Thoracic aorta (tissue), 2 donors: ENCODE data around the gene FBXO15. TPM values are rescaled to one million over a fixed set of nuclear protein-coding genes. Genes with fewer than 3 reads are reported as not detected.

Experiments
- ATAC-seq: fragments of 150-250 bp; one replicate; pipeline ENCODE4 v1.8.0; 2017; ENCODE audit warnings: low read depth; ENCODE audit not compliant: insufficient number of reproducible peaks, low FRiP score
- DNase-seq: peaks from one replicate; pipeline ENCODE4 v3.0.0-alpha.2; 2020; ENCODE audit warnings: low spot score
- H3K27ac ChIP-seq, 2 donors: fragments of 200-600 bp; sonication (generic); 1 replicate in 1 of 2; 2 replicates in 1 of 2; pipeline ENCODE4 v1.5.1; 2016; ENCODE audit warnings: mild to moderate bottlenecking in 2 of 2, moderate library complexity in 2 of 2
- H3K27me3 ChIP-seq: fragments of 200-600 bp; sonication (generic); replicated peaks from 2 replicates; pipeline ENCODE4 v1.6.0; 2016; ENCODE audit warnings: mild to moderate bottlenecking; ENCODE audit not compliant: insufficient read depth
- H3K36me3 ChIP-seq: fragments of 200-600 bp; sonication (generic); one replicate; pipeline ENCODE4 v1.5.1; 2016
- H3K4me1 ChIP-seq, 2 donors: fragments of 200-600 bp; sonication (generic); 1 replicate in 1 of 2; 2 replicates in 1 of 2; pipeline versions ENCODE4 v1.5.1 to v1.6.0; 2016; ENCODE audit warnings: low read depth in 2 of 2, mild to moderate bottlenecking in 1 of 2; ENCODE audit not compliant: control insufficient read depth in 1 of 2
- H3K4me3 ChIP-seq: fragments of 200-600 bp; sonication (generic); 2 replicates; pipeline ENCODE4 v1.5.1; 2016; ENCODE audit warnings: mild to moderate bottlenecking
- H3K9me3 ChIP-seq: fragments of 200-600 bp; sonication (generic); 2 replicates; pipeline ENCODE4 v1.5.1; 2016
- total RNA-seq, 2 donors: library from RNA; depleted of rRNA; stranded (reverse); fragments of >200 nt; gene quantifications; one replicate each; pipeline versions ENCODE4 v1.1.0 to v1.2.3, GENCODE V29; 2016
- TF ChIP-seq, protein P1 (sequence below): fragments of 200-600 bp; sonication (generic); IDR thresholded peaks from one replicate; pipeline ENCODE4 v1.5.1; 2019; ENCODE audit warnings: antibody characterized with exemption

Gene FBXO15
- total RNA-seq, 2 donors from 2014 or later, result 1.8 TPM; not detected in 1

DNA sequence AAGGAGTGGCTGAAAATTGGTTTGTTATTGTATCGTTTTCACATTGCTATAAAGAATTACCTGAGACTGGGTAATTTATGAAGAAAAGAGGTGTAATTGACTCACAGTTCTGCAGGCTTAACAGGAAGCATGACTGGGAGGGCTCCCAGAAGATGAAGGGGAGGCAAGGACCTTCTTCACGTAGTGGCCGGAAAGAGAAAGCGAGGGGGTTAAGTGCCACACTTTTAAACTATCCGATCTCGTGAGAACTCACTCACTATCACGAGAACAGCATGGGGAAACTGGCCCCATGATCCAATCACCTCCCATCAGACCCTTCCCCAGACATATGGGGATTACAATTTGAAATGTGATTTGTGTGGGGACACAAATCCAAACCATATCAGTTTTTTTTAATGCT, 81.6 kb downstream of the FBXO15 start:
- TF ChIP-seq, protein P1, sequence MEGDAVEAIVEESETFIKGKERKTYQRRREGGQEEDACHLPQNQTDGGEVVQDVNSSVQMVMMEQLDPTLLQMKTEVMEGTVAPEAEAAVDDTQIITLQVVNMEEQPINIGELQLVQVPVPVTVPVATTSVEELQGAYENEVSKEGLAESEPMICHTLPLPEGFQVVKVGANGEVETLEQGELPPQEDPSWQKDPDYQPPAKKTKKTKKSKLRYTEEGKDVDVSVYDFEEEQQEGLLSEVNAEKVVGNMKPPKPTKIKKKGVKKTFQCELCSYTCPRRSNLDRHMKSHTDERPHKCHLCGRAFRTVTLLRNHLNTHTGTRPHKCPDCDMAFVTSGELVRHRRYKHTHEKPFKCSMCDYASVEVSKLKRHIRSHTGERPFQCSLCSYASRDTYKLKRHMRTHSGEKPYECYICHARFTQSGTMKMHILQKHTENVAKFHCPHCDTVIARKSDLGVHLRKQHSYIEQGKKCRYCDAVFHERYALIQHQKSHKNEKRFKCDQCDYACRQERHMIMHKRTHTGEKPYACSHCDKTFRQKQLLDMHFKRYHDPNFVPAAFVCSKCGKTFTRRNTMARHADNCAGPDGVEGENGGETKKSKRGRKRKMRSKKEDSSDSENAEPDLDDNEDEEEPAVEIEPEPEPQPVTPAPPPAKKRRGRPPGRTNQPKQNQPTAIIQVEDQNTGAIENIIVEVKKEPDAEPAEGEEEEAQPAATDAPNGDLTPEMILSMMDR, result no peak
- no peaks in the 10 kb centered on the region for H3K4me1 ChIP-seq
- no peaks in the 10 kb centered on the region for H3K9me3 ChIP-seq
- no peaks in the 10 kb centered on the region for H3K27me3 ChIP-seq
- no peaks in the 10 kb centered on the region for H3K36me3 ChIP-seq
- ATAC-seq (no peak), DNase-seq (no peak)
- H3K4me3 ChIP-seq, result no peak overlapping the region
- H3K27ac ChIP-seq, result no peak overlapping the region

DNA sequence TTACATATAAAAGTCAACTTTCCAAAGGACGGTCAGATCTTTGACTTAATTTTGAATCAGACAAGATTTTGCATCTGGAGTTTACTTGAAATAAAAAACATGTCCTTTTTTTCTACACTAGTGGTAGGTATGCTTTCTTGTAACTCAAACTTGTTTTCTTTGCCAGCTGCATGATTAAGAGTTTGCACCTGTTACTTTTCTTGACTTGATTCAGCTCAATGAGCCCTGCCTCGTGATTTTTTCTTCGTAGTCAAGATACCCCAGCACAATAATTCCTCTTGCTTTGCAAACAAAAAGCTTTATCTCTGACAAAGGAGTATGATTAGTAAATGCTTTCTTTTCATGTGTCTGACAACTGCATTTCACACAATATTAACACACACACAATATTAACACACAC, 82.3 kb downstream of the FBXO15 start:
- H3K27me3 ChIP-seq, result no peaks in the 10 kb centered on the region
- H3K4me3 ChIP-seq, result no peak overlapping the region
- TF ChIP-seq, protein P1, result no peak
- no peaks in the 10 kb centered on the region for H3K4me1 ChIP-seq
- ATAC-seq (no peak), DNase-seq (no peak)
- H3K27ac ChIP-seq, result no peak overlapping the region
- no peaks in the 10 kb centered on the region for H3K36me3 ChIP-seq
- H3K9me3 ChIP-seq, result no peaks in the 10 kb centered on the region

DNA sequence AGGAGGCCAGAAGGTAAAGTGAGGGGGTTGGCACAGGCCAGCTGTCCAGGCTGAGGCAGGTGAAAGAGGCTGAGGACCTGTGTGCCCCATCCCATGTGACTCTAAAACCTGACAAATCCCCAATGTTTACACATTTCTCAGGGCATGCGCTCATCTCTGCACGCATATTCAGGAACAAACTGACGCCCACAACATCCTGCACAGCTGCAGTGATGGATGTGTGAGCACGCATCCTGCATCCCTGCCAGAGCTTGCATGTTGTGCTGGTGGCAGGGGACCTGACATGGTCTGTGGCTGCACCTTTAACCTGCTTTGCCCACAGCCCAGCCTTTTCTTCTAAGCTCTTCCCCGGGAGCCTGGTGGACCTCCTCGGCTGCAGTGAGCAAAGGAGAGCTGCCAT, 83.1 kb downstream of the FBXO15 start:
- DNase-seq, result no peak
- TF ChIP-seq, protein P1, result no peak
- no peak for ATAC-seq
- no peaks in the 10 kb centered on the region for H3K27me3 ChIP-seq
- no peaks in the 10 kb centered on the region for H3K4me1 ChIP-seq
- H3K4me3 ChIP-seq, result no peak overlapping the region
- H3K9me3 ChIP-seq, result no peaks in the 10 kb centered on the region
- no peak overlapping the region for H3K27ac ChIP-seq
- H3K36me3 ChIP-seq, result no peaks in the 10 kb centered on the region

DNA sequence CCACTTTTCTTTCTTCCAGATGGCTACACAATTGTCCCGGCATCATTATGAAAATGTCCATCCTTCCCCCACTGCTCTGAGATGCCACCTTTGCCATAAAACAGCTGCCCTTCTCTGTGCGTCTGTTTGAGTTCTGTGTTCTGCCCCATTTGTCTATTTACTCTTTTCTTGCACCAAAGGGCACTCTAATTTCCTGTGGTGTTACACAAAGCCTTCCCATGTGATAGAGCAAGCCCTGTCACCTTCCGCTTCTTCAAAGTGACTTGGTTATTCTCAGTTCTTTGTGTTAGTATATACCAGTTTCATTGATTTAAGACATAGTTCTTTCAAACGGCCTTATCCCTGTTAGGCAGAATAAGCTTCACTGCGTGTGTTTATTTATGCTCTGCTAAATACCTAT, 84.1 kb downstream of the FBXO15 start:
- DNase-seq, result no peak
- H3K36me3 ChIP-seq, result no peaks in the 10 kb centered on the region
- no peak overlapping the region for H3K4me3 ChIP-seq
- H3K9me3 ChIP-seq, result no peaks in the 10 kb centered on the region
- H3K4me1 ChIP-seq, result no peaks in the 10 kb centered on the region
- no peaks in the 10 kb centered on the region for H3K27me3 ChIP-seq
- H3K27ac ChIP-seq, result no peak overlapping the region
- no peak for ATAC-seq
- TF ChIP-seq, protein P1, result no peak

DNA sequence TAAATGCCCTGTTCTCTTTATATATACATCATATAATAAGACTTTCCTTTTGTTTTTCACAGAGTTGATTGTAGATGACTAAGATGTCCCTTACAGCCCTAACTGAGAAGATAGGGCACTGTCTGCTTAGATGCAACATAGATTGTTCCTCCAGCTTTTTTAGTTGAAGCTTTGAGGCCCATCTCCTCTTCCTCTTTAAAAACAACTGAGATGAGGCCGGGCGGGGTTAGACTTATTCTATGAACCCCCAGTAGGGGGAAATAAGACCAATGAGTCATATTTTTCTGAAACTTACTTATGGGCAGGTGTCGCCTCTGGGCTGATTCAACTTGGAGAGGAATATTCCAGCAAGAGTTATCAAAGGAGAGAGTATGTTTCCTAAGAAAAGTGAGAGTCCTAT, 84.6 kb downstream of the FBXO15 start:
- no peaks in the 10 kb centered on the region for H3K36me3 ChIP-seq
- DNase-seq (no peak), ATAC-seq (no peak)
- TF ChIP-seq, protein P1, result no peak
- H3K27me3 ChIP-seq, result no peaks in the 10 kb centered on the region
- no peak overlapping the region for H3K4me3 ChIP-seq
- H3K4me1 ChIP-seq, result no peaks in the 10 kb centered on the region
- no peak overlapping the region for H3K27ac ChIP-seq
- no peaks in the 10 kb centered on the region for H3K9me3 ChIP-seq
